Sigmoid colon (tissue), 4 donors: ENCODE results near the gene HELT.
"Not testable (repeated sequence)": the region's sequence is repeated elsewhere in the genome, so short reads cannot be mapped to it uniquely, and the experiment has no call there.

Source experiments
- CTCF ChIP-seq, 4 experiments: fragments of 450-650 bp in 3 of 4; fragments of 200-600 bp in 1 of 4; IDR thresholded peaks; one replicate each; pipeline ENCODE4 v1.5.1; 2016 to 2019; ENCODE audit warnings: antibody characterized with exemption in 4 of 4, mild to moderate bottlenecking in 3 of 4, moderate library complexity in 2 of 4
- POLR2A ChIP-seq, 2 donors: fragments of 450-650 bp; IDR thresholded peaks; one replicate each; pipeline ENCODE4 v1.6.1; 2016; ENCODE audit warnings: antibody characterized with exemption in 2 of 2, mild to moderate bottlenecking in 2 of 2, moderate library complexity in 2 of 2
- POLR2AphosphoS5 ChIP-seq, 4 donors: sonication (generic); formaldehyde crosslinking; IDR thresholded peaks; one replicate each; pipeline ENCODE4 v1.6.1; 2017; ENCODE audit warnings: antibody characterized with exemption in 4 of 4

GRCh38 chr4:184989283-184989682 is 29.0 kb upstream of the HELT start:
- not testable (repeated sequence) for TF ChIP-seq POLR2A, CTCF, POLR2AphosphoS5 (IDR thresholded peaks at IDR 0.05)
